Stimulated activated CD4-positive, alpha-beta T cell treated with anti-CD3 and anti-CD28 coated beads, Interleukin-12 subunit alpha, Interleukin-12 subunit beta, amount 100 ng/mL, for 4 hours (primary cell): ENCODE data around the gene FKRP.
A peak's percentile ranks its signal among the peaks of the same experiment; 100 is the strongest.
"Not testable (repeated sequence)": the region's sequence is repeated elsewhere in the genome, so short reads cannot be mapped to it uniquely, and the experiment has no call there.

Experiments used
- DNase-seq: peaks from one replicate; pipeline ENCODE4 v3.0.0-alpha.2; 2020

FKRP gene

GRCh38 chr19:46786236-46787039, 40.6 kb downstream of the FKRP start:
- DNase-seq: peak; percentile 75

- DNase-seq: no peak
Observed at GRCh38 chr19:46787040-46787330, 41.1 kb downstream of the FKRP start.

GRCh38 chr19:46787331-46788261, 41.7 kb downstream of the FKRP start:
- peak; percentile 42 for DNase-seq

GRCh38 chr19:46788262-46788967, 42.6 kb downstream of the FKRP start, which contains the start of gene SLC1A5:
TSS of gene SLC1A5 (minus strand) at chr19:46788594. CDS start at chr19:46787965, 629 bp downstream.
- peak; percentile 99 for DNase-seq

- no peak for DNase-seq
Observed at GRCh38 chr19:46788968-46789338, 43.1 kb downstream of the FKRP start.

- no peak for DNase-seq
Observed at GRCh38 chr19:46789371-46789770, 43.5 kb downstream of the FKRP start.

GRCh38 chr19:46791944-46792343, 46.1 kb downstream of the FKRP start:
- no peak for DNase-seq

GRCh38 chr19:46797881-46798280, 52.0 kb downstream of the FKRP start:
- no peak for DNase-seq

- no peak for DNase-seq
Observed at GRCh38 chr19:46798713-46799112, 52.9 kb downstream of the FKRP start.

- DNase-seq: no peak
Observed at GRCh38 chr19:46802152-46802551, 56.3 kb downstream of the FKRP start.

- DNase-seq: no peak
Observed at GRCh38 chr19:46803555-46803954, 57.7 kb downstream of the FKRP start.

GRCh38 chr19:46804432-46804831, 58.6 kb downstream of the FKRP start:
- DNase-seq: not testable (repeated sequence)

- DNase-seq: no peak
Observed at GRCh38 chr19:46806656-46807055, 60.8 kb downstream of the FKRP start.
